Endodermal cell (in vitro differentiated cells): ENCODE measurements around the gene HEG1. TPM values are rescaled to one million over a fixed set of nuclear protein-coding genes. Genes with fewer than 3 reads are reported as not detected.

Source experiments
- DNase-seq: peaks from one replicate; pipeline ENCODE4 v3.0.0-alpha.2; 2017
- H3K27ac ChIP-seq: 2 replicates; pipeline ENCODE4 v1.5.1; 2013; ENCODE audit warnings: mild to moderate bottlenecking, low read depth, low read length, moderate library complexity
- H3K27me3 ChIP-seq: 2 replicates; pipeline ENCODE4 v1.6.1; 2013; ENCODE audit warnings: mild to moderate bottlenecking, low read length, moderate library complexity; ENCODE audit not compliant: insufficient read depth, control insufficient read depth, poor library complexity, severe bottlenecking
- H3K36me3 ChIP-seq: 2 replicates; pipeline ENCODE4 v1.7.0; 2013; ENCODE audit warnings: mild to moderate bottlenecking, low read length, moderate library complexity; ENCODE audit not compliant: control insufficient read depth, insufficient read depth
- H3K4me1 ChIP-seq: one replicate; pipeline ENCODE4 v1.7.0; 2013; ENCODE audit warnings: low read length; ENCODE audit not compliant: control insufficient read depth, insufficient read depth
- H3K4me3 ChIP-seq: 2 replicates; pipeline ENCODE4 v1.5.1; 2013; ENCODE audit warnings: mild to moderate bottlenecking, low read length, moderate library complexity
- H3K9ac ChIP-seq: 2 replicates; pipeline ENCODE4 v1.6.1; 2013; ENCODE audit warnings: mild to moderate bottlenecking, low read length, moderate library complexity; ENCODE audit not compliant: poor library complexity, severe bottlenecking; ENCODE audit errors: extremely low read depth
- H3K9me3 ChIP-seq: 2 replicates; pipeline ENCODE4 v1.6.1; 2013; ENCODE audit warnings: mild to moderate bottlenecking, low read length, moderate library complexity; ENCODE audit not compliant: control insufficient read depth
- H3K27ac Mint-ChIP-seq: 2 replicates; pipeline ENCODE4 v1.8.0; 2020; ENCODE audit warnings: mixed read lengths
- H3K27me3 Mint-ChIP-seq: 2 replicates; pipeline ENCODE4 v1.8.0; 2021; ENCODE audit warnings: mild to moderate bottlenecking, mixed read lengths; ENCODE audit not compliant: insufficient read depth
- H3K36me3 Mint-ChIP-seq: 2 replicates; pipeline ENCODE4 v1.8.0; 2020; ENCODE audit warnings: low read depth, mixed read lengths
- H3K4me1 Mint-ChIP-seq: 2 replicates; pipeline ENCODE4 v1.8.0; 2020; ENCODE audit warnings: mixed read lengths
- H3K4me3 Mint-ChIP-seq: 2 replicates; pipeline ENCODE4 v1.8.0; 2020; ENCODE audit warnings: mild to moderate bottlenecking, moderate library complexity, mixed read lengths
- H3K9me3 Mint-ChIP-seq: 2 replicates; pipeline ENCODE4 v1.8.0; 2020; ENCODE audit warnings: mild to moderate bottlenecking, mixed read lengths
- WGBS, 2 experiments: methylation state at CpG; one replicate each; pipeline versions ENCODE4 v1.1.5 to v1.1.7; 2013; ENCODE audit warnings: missing lambda C conversion rate in 2 of 2, mixed read lengths in 1 of 2; ENCODE audit not compliant: insufficient coverage in 1 of 2, insufficient read length in 1 of 2; 5-methylcytosine and 5-hydroxymethylcytosine counted together
- total RNA-seq, 2 donors: library from RNA; stranded (reverse); fragmentation: NEBNext Ultra II Directional in 1 of 2; extraction: Animal tissue kit (Norgen Biotek cat#: 25700) in 1 of 2; gene quantifications; 2 replicates in 1 of 2; 3 replicates in 1 of 2; pipeline ENCODE4 v1.2.1, GENCODE V29; 2021
- TF ChIP-seq, protein P1 (sequence below): fragments of 200-600 bp; sonication (generic); conservative IDR thresholded peaks from 2 replicates; pipeline ENCODE4 v1.5.0; 2021; ENCODE audit warnings: antibody characterized with exemption, mild to moderate bottlenecking

The HEG1 gene
- total RNA-seq, 2 donors from 2014 or later, result 25.5 to 27.0 TPM

GRCh38 chr3:125035217-125035616 is 20.6 kb downstream of the HEG1 start:
- WGBS, 2 experiments, result 98 to 99% methylated on average over 4 to 5 of the region's 5 CpGs
- H3K9ac ChIP-seq, result no peak overlapping the region
- peaks cover 13% of the 10 kb centered on the region for H3K36me3 ChIP-seq
- no peak overlapping the region for H3K27ac ChIP-seq
- TF ChIP-seq, protein P1, sequence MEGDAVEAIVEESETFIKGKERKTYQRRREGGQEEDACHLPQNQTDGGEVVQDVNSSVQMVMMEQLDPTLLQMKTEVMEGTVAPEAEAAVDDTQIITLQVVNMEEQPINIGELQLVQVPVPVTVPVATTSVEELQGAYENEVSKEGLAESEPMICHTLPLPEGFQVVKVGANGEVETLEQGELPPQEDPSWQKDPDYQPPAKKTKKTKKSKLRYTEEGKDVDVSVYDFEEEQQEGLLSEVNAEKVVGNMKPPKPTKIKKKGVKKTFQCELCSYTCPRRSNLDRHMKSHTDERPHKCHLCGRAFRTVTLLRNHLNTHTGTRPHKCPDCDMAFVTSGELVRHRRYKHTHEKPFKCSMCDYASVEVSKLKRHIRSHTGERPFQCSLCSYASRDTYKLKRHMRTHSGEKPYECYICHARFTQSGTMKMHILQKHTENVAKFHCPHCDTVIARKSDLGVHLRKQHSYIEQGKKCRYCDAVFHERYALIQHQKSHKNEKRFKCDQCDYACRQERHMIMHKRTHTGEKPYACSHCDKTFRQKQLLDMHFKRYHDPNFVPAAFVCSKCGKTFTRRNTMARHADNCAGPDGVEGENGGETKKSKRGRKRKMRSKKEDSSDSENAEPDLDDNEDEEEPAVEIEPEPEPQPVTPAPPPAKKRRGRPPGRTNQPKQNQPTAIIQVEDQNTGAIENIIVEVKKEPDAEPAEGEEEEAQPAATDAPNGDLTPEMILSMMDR, result no peak
- Mint-ChIP-seq H3K27ac (no peak overlapping the region), H3K9me3 (peaks cover 12% of the 10 kb centered on the region), H3K27me3 (no peaks in the 10 kb centered on the region), H3K4me1 (peaks cover 39% of the 10 kb centered on the region), H3K36me3 (peaks cover 15% of the 10 kb centered on the region), H3K4me3 (no peak overlapping the region)
- no peak for DNase-seq
- peaks cover 25% of the 10 kb centered on the region for H3K9me3 ChIP-seq
- H3K4me3 ChIP-seq, result no peak overlapping the region
- peaks cover 24% of the 10 kb centered on the region for H3K4me1 ChIP-seq
- no peaks in the 10 kb centered on the region for H3K27me3 ChIP-seq

- TF ChIP-seq, protein P1, result no peak
- Mint-ChIP-seq H3K36me3 (peaks cover 22% of the 10 kb centered on the region), H3K27me3 (no peaks in the 10 kb centered on the region), H3K27ac (no peak overlapping the region), H3K4me3 (no peak overlapping the region), H3K9me3 (peaks cover 12% of the 10 kb centered on the region), H3K4me1 (peaks cover 23% of the 10 kb centered on the region)
- H3K36me3 ChIP-seq, result peaks cover 26% of the 10 kb centered on the region
- peaks cover 25% of the 10 kb centered on the region for H3K9me3 ChIP-seq
- H3K9ac ChIP-seq, result no peak overlapping the region
- DNase-seq, result no peak
- H3K4me1 ChIP-seq, result peaks cover 11% of the 10 kb centered on the region
- no peak overlapping the region for H3K4me3 ChIP-seq
- H3K27me3 ChIP-seq, result no peaks in the 10 kb centered on the region
- no peak overlapping the region for H3K27ac ChIP-seq
- 92 to 94% methylated on average over 12 to 14 of the region's 14 CpGs for WGBS, 2 experiments
Observed at GRCh38 chr3:125033616-125034015, 22.2 kb downstream of the HEG1 start.

GRCh38 chr3:125033135-125033534 is 22.7 kb downstream of the HEG1 start:
- Histone ChIP-seq H3K4me1 (peaks cover 7% of the 10 kb centered on the region), H3K36me3 (peaks cover 30% of the 10 kb centered on the region), H3K9me3 (peaks cover 25% of the 10 kb centered on the region), H3K27ac (peak overlapping the region; percentile 21), H3K9ac (no peak overlapping the region), H3K27me3 (no peaks in the 10 kb centered on the region), H3K4me3 (no peak overlapping the region)
- Mint-ChIP-seq H3K27ac (peak overlapping the region; percentile 42), H3K4me3 (no peak overlapping the region), H3K4me1 (peaks cover 18% of the 10 kb centered on the region), H3K36me3 (peaks cover 27% of the 10 kb centered on the region), H3K27me3 (no peaks in the 10 kb centered on the region), H3K9me3 (peaks cover 12% of the 10 kb centered on the region)
- DNase-seq, result no peak
- TF ChIP-seq, protein P1, result no peak
- WGBS, 2 experiments, result 94 to 97% methylated on average over 5 of the region's 5 CpGs
